Neural crest cell (in vitro differentiated cells): ENCODE results near the gene CYP26B1. TPM values are rescaled to one million over a fixed set of nuclear protein-coding genes. Genes with fewer than 3 reads are reported as not detected.

Source experiments
- DNase-seq: peaks from one replicate; pipeline ENCODE4 v3.0.0; 2021; ENCODE audit warnings: low read depth, mixed read lengths, low spot score
- H3K27ac Mint-ChIP-seq: one replicate; pipeline ENCODE4 v1.8.0; 2021; ENCODE audit warnings: mild to moderate bottlenecking, mixed read lengths; ENCODE audit not compliant: unreplicated experiment
- H3K27me3 Mint-ChIP-seq: 2 replicates; pipeline ENCODE4 v1.8.0; 2021; ENCODE audit warnings: low read depth, mild to moderate bottlenecking, mixed read lengths
- H3K36me3 Mint-ChIP-seq: 2 replicates; pipeline ENCODE4 v1.8.0; 2021; ENCODE audit warnings: low read depth, mild to moderate bottlenecking, mixed read lengths
- H3K4me1 Mint-ChIP-seq: 2 replicates; pipeline ENCODE4 v1.8.0; 2021; ENCODE audit warnings: mixed read lengths
- H3K4me3 Mint-ChIP-seq: one replicate; pipeline ENCODE4 v1.8.0; 2021; ENCODE audit warnings: mild to moderate bottlenecking, mixed read lengths
- H3K9me3 Mint-ChIP-seq: 2 replicates; pipeline ENCODE4 v1.8.0; 2021; ENCODE audit warnings: mixed read lengths
- total RNA-seq: library from RNA; stranded (reverse); gene quantifications from 2 replicates; pipeline ENCODE4 v1.2.1, GENCODE V29; 2021
- TF ChIP-seq, protein P1 (sequence below): fragments of 200-600 bp; sonication (generic); conservative IDR thresholded peaks from 2 replicates; pipeline ENCODE4 v1.5.0; 2021; ENCODE audit warnings: antibody characterized with exemption, mild to moderate bottlenecking

Gene CYP26B1
- total RNA-seq, 1 donor from 2014 or later, result 16.4 TPM

- DNase-seq, result no peak
- Mint-ChIP-seq H3K9me3 (no peaks in the 10 kb centered on the region), H3K4me1 (no peaks in the 10 kb centered on the region), H3K27me3 (peaks cover 3% of the 10 kb centered on the region), H3K4me3 (no peak overlapping the region), H3K27ac (no peak overlapping the region), H3K36me3 (peaks cover 2% of the 10 kb centered on the region)
- TF ChIP-seq, protein P1, sequence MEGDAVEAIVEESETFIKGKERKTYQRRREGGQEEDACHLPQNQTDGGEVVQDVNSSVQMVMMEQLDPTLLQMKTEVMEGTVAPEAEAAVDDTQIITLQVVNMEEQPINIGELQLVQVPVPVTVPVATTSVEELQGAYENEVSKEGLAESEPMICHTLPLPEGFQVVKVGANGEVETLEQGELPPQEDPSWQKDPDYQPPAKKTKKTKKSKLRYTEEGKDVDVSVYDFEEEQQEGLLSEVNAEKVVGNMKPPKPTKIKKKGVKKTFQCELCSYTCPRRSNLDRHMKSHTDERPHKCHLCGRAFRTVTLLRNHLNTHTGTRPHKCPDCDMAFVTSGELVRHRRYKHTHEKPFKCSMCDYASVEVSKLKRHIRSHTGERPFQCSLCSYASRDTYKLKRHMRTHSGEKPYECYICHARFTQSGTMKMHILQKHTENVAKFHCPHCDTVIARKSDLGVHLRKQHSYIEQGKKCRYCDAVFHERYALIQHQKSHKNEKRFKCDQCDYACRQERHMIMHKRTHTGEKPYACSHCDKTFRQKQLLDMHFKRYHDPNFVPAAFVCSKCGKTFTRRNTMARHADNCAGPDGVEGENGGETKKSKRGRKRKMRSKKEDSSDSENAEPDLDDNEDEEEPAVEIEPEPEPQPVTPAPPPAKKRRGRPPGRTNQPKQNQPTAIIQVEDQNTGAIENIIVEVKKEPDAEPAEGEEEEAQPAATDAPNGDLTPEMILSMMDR, result no peak
Measured at GRCh38 chr2:72082021-72082601, 65.6 kb downstream of the CYP26B1 start.

GRCh38 chr2:72081451-72081850, 66.2 kb downstream of the CYP26B1 start:
- TF ChIP-seq, protein P1, result no peak
- Mint-ChIP-seq H3K27ac (no peak overlapping the region), H3K4me3 (no peak overlapping the region), H3K4me1 (no peaks in the 10 kb centered on the region), H3K27me3 (peaks cover 3% of the 10 kb centered on the region), H3K36me3 (peaks cover 2% of the 10 kb centered on the region), H3K9me3 (no peaks in the 10 kb centered on the region)
- DNase-seq, result no peak

GRCh38 chr2:72080286-72081145, 67.1 kb downstream of the CYP26B1 start:
- TF ChIP-seq, protein P1, result no peak
- H3K36me3 Mint-ChIP-seq, result peaks cover 2% of the 10 kb centered on the region
- peaks cover 4% of the 10 kb centered on the region for H3K9me3 Mint-ChIP-seq
- H3K4me3 Mint-ChIP-seq, result no peak overlapping the region
- no peak overlapping the region for H3K27ac Mint-ChIP-seq
- H3K4me1 Mint-ChIP-seq, result peaks cover 6% of the 10 kb centered on the region
- DNase-seq, result no peak
- peaks cover 3% of the 10 kb centered on the region for H3K27me3 Mint-ChIP-seq
